Osteocyte (in vitro differentiated cells): Measurements from ENCODE around the gene RACGAP1. TPM values are rescaled to one million over a fixed set of nuclear protein-coding genes. Genes with fewer than 3 reads are reported as not detected.

Source experiments
- DNase-seq: peaks from one replicate; pipeline ENCODE4 v3.0.0; 2021; ENCODE audit warnings: mixed read lengths; ENCODE audit not compliant: unreplicated experiment; ENCODE audit errors: extremely low spot score
- H3K27ac Mint-ChIP-seq: one replicate; pipeline ENCODE4 v1.8.0; 2021; ENCODE audit warnings: mild to moderate bottlenecking, mixed read lengths; ENCODE audit not compliant: unreplicated experiment
- H3K27me3 Mint-ChIP-seq: one replicate; pipeline ENCODE4 v1.8.0; 2021; ENCODE audit warnings: mixed read lengths; ENCODE audit not compliant: unreplicated experiment
- H3K36me3 Mint-ChIP-seq: one replicate; pipeline ENCODE4 v1.8.0; 2021; ENCODE audit warnings: mixed read lengths; ENCODE audit not compliant: unreplicated experiment
- H3K4me1 Mint-ChIP-seq: one replicate; pipeline ENCODE4 v1.8.0; 2021; ENCODE audit warnings: mixed read lengths; ENCODE audit not compliant: unreplicated experiment
- H3K4me3 Mint-ChIP-seq: one replicate; pipeline ENCODE4 v1.8.0; 2021; ENCODE audit warnings: mild to moderate bottlenecking, moderate library complexity, mixed read lengths; ENCODE audit not compliant: unreplicated experiment
- H3K9me3 Mint-ChIP-seq: one replicate; pipeline ENCODE4 v1.8.0; 2021; ENCODE audit warnings: mixed read lengths; ENCODE audit not compliant: unreplicated experiment
- CTCF ChIP-seq: fragments of 200-600 bp; sonication (generic); IDR thresholded peaks from 2 replicates; pipeline ENCODE4 v1.5.0; 2021; ENCODE audit warnings: antibody characterized with exemption, mild to moderate bottlenecking, moderate library complexity
- total RNA-seq: library from RNA; stranded (reverse); gene quantifications from 2 replicates; pipeline ENCODE4 v1.2.1, GENCODE V29; 2021

Gene RACGAP1
- total RNA-seq, 1 donor from 2014 or later, result 25.9 TPM

- Mint-ChIP-seq H3K36me3 (no peaks in the 10 kb centered on the region), H3K4me3 (no peak within 1 kb of the TSS), H3K27me3 (no peaks in the 10 kb centered on the region), H3K9me3 (no peaks in the 10 kb centered on the region), H3K4me1 (peaks cover 4% of the 10 kb centered on the region), H3K27ac (no peak within 1 kb of the TSS)
- DNase-seq, result no peak
- TF ChIP-seq CTCF, result no peak
These were observed 74.7 kb downstream of the RACGAP1 start, which contains the start of gene AQP2 for GRCh38 chr12:49950273-49951251. AQP2 (plus strand) TSS chr12:49950737; CDS start chr12:49950831, 94 bp downstream.

- H3K36me3 Mint-ChIP-seq, result no peaks in the 10 kb centered on the region
- no peaks in the 10 kb centered on the region for H3K27me3 Mint-ChIP-seq
- peaks cover 8% of the 10 kb centered on the region for H3K4me1 Mint-ChIP-seq
- no peak for TF ChIP-seq CTCF
- no peak overlapping the region for H3K4me3 Mint-ChIP-seq
- H3K9me3 Mint-ChIP-seq, result no peaks in the 10 kb centered on the region
- H3K27ac Mint-ChIP-seq, result no peak overlapping the region
- no peak for DNase-seq
These were observed 75.4 kb downstream of the RACGAP1 start for GRCh38 chr12:49949866-49950265.

- Mint-ChIP-seq H3K27me3 (no peaks in the 10 kb centered on the region), H3K4me1 (peaks cover 8% of the 10 kb centered on the region), H3K4me3 (no peak overlapping the region), H3K9me3 (no peaks in the 10 kb centered on the region), H3K27ac (no peak overlapping the region), H3K36me3 (no peaks in the 10 kb centered on the region)
- DNase-seq, result no peak
- no peak for TF ChIP-seq CTCF
These were observed 76.1 kb downstream of the RACGAP1 start for GRCh38 chr12:49948866-49949845.

GRCh38 chr12:49947593-49948226 is 77.6 kb downstream of the RACGAP1 start:
- no peak for DNase-seq
- Mint-ChIP-seq H3K4me3 (no peak overlapping the region), H3K27ac (no peak overlapping the region), H3K9me3 (no peaks in the 10 kb centered on the region), H3K36me3 (no peaks in the 10 kb centered on the region), H3K27me3 (no peaks in the 10 kb centered on the region), H3K4me1 (peaks cover 8% of the 10 kb centered on the region)
- TF ChIP-seq CTCF, result no peak
